ENCODE measurements around the gene NLRP4.
"Not testable (repeated sequence)": the region's sequence is repeated elsewhere in the genome, so short reads cannot be mapped to it uniquely, and the experiment has no call there.

Gene NLRP4

GRCh38 chr19:55901369-55902079, 65.2 kb downstream of the NLRP4 start:
- no peak for DNase-seq

GRCh38 chr19:55902080-55902751, 65.9 kb downstream of the NLRP4 start:
- no peak for DNase-seq

- no peak for DNase-seq
Measured at GRCh38 chr19:55907286-55907685, 70.9 kb downstream of the NLRP4 start.

GRCh38 chr19:55907746-55908145, 71.4 kb downstream of the NLRP4 start:
- no peak for DNase-seq

GRCh38 chr19:55909801-55910200, 73.5 kb downstream of the NLRP4 start:
- no peak for DNase-seq

- DNase-seq: no peak
Measured at GRCh38 chr19:55912916-55913315, 76.6 kb downstream of the NLRP4 start.

- DNase-seq: no peak
Measured at GRCh38 chr19:55913643-55914268, 77.4 kb downstream of the NLRP4 start.

GRCh38 chr19:55923556-55923955, 87.2 kb downstream of the NLRP4 start:
- DNase-seq: no peak

GRCh38 chr19:55927991-55928390, 91.7 kb downstream of the NLRP4 start:
- no peak for DNase-seq

GRCh38 chr19:55929258-55929657, 92.9 kb downstream of the NLRP4 start:
- DNase-seq: not testable (repeated sequence)

GRCh38 chr19:55930996-55931515, 94.7 kb downstream of the NLRP4 start:
- DNase-seq: no peak
